SH-SY5Y (cell line): ENCODE data around the gene ABHD17C.

Source experiments
- GATA2 ChIP-seq: IDR thresholded peaks from 2 replicates; pipeline ENCODE4 v1.6.1; 2011; ENCODE audit warnings: mild to moderate bottlenecking, low read depth, low read length
- GATA3 ChIP-seq: IDR thresholded peaks from 2 replicates; pipeline ENCODE4 v1.6.1; 2011; ENCODE audit warnings: low read depth, mild to moderate bottlenecking, low read length, moderate library complexity

DNA sequence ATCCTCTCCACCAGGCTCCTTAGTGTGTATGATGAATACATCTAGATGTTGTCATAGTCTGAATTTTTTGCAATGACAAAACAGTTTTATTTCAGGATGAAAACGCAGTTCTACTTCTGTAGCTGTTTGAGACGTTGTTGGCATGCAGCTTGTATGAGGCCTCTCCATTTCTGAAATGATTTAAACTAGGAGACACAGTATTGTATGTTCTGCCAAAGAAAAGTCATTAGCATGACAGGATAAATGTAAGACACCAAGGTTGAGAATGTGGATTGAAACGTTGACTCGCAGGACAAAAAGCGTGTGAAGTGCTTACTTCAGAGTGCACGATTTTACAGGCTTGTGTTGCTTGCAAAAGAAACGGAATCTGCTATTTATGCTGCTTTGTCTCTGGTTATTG is 35.3 kb downstream of the ABHD17C start:
- TF ChIP-seq GATA3 (no peak), GATA2 (no peak)
